ENCODE results near the gene ISL2.
"Not testable (repeated sequence)": the region's sequence is repeated elsewhere in the genome, so short reads cannot be mapped to it uniquely, and the experiment has no call there.

ISL2 gene

DNA sequence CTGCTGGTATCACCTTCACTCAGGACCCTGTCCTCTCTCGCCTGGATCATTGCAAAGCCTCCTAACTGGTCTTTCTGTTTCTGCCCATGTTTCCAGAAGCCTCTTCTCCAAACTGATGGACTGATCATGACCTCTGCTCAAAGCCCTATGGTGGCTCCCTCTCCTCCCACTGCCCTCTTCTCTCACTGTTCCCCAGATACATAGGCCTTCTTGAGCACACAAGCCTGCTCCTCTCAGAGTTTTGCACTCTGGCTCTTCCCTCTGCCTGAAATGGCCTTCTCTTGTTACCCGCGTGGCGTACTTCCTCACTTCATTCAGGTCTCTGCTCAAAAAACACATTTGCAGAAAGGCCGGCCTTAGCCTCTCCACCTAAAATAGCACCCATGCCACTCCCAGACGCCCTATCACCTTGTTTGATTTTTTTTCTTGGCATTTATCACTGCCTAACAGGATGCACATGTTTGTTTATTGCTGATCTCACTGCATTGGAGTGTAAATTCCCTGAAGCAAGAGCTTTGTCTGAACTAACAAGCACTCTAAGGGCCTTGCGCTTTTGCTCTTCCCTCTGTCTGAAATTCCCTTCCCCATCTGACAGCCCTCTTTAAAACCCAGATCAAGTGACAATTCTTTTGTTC lies 23.9 kb upstream of the ISL2 start:
- ChIA-PET CTCF (interaction anchor here (0.9 to 2.0 kb wide), 3 partner anchors 13 to 33 kb away, joined by 3 to 6 read pairs (median 4); no protein-coding TSS in a partner anchor), POLR2A (no interaction called here)
- TF ChIP-seq, protein P1, sequence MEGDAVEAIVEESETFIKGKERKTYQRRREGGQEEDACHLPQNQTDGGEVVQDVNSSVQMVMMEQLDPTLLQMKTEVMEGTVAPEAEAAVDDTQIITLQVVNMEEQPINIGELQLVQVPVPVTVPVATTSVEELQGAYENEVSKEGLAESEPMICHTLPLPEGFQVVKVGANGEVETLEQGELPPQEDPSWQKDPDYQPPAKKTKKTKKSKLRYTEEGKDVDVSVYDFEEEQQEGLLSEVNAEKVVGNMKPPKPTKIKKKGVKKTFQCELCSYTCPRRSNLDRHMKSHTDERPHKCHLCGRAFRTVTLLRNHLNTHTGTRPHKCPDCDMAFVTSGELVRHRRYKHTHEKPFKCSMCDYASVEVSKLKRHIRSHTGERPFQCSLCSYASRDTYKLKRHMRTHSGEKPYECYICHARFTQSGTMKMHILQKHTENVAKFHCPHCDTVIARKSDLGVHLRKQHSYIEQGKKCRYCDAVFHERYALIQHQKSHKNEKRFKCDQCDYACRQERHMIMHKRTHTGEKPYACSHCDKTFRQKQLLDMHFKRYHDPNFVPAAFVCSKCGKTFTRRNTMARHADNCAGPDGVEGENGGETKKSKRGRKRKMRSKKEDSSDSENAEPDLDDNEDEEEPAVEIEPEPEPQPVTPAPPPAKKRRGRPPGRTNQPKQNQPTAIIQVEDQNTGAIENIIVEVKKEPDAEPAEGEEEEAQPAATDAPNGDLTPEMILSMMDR (IDR thresholded peaks at IDR 0.05; ENCODE audit: control extremely low read depth, extremely low read depth, low read depth, missing control alignments): no peak
- DNase-seq (ENCODE audit: extremely low spot score): no peak

DNA sequence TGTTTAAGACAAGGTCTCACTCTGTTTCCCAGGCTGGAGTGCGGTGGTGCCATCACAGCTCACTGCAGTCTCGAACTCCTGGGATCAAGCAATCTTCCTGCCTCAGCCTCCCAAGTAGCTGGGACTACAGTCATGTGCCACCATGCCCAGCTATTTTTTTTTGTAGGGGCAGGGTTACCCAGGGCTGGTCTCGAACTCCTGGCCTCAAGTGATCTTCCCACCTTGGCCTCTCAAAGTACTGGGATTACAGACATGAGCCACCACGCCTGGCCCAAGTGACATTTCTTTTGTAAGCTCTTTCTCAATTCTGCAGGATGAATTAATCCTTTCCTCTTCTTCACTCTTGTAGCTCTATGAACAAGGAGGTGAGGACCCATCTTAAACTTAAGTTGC lies 23.4 kb upstream of the ISL2 start:
- CTCF ChIA-PET: interaction anchor here (0.9 to 2.0 kb wide), 3 partner anchors 13 to 32 kb away, joined by 3 to 6 read pairs (median 4); no protein-coding TSS in a partner anchor
- POLR2A ChIA-PET; DNase-seq (ENCODE audit: extremely low spot score): not testable (repeated sequence)

DNA sequence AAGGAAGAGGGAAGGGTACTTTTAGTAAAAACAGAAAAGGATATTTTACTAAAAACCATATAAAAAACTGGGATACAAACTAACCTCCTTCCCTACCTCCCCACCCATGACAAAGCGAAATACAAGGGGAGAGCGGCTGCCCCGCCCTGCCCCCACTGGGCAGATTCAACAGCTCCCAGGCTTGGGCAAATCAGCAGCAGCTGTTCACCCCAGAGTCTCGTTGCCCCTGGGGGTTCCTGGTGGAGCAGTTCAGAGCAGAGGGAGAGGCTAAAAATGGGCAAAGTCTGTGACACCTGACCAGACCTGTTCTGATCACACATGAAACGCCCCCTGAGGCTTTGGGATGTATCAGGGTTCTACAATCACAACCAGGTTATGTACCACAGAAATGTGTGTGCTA lies 22.8 kb upstream of the ISL2 start:
- CTCF ChIA-PET: interaction anchor here (0.9 to 2.0 kb wide), 3 partner anchors 14 to 31 kb away, joined by 3 to 6 read pairs (median 4); no protein-coding TSS in a partner anchor
- POLR2A ChIA-PET: no interaction called here
- TF ChIP-seq, protein P1 (IDR thresholded peaks at IDR 0.05; ENCODE audit: control extremely low read depth, extremely low read depth, low read depth, missing control alignments): no peak
- no peak for DNase-seq (ENCODE audit: extremely low spot score)

- ChIA-PET CTCF (interaction anchor here (1.6 kb wide), 1 partner anchor 10 kb away, joined by 7 read pairs; no protein-coding TSS in a partner anchor), POLR2A (interaction anchor here (0.5 kb wide), 1 partner anchor 721 kb away, joined by 3 read pairs; no protein-coding TSS in a partner anchor)
- DNase-seq (ENCODE audit: extremely low spot score): no peak
- TF ChIP-seq, protein P1 (IDR thresholded peaks at IDR 0.05; ENCODE audit: control extremely low read depth, extremely low read depth, low read depth, missing control alignments): no peak
Observed at GRCh38 chr15:76320012-76320411, 16.6 kb upstream of the ISL2 start.

DNA sequence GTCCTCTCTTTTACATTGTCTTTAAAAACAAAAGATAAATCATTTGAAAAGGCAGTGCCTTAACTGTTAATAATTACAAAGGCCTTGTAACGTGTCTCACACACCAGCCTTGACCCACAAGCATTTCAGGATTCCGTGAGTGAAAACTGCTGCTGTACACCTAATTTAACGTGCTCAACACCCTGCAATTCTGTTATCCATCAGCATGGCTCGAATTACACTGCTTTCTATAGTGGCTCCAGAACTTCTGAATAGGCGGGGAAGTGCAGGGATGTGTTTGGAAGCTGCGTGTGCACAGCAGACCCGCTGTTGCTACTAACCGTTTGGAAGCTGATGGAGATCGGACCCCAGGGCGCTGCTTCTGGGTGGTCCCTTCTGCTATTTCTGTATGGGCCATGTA lies 15.4 kb upstream of the ISL2 start:
- ChIA-PET POLR2A (no interaction called here), CTCF (interaction anchor here (0.7 kb wide), 1 partner anchor 23 kb away, joined by 3 read pairs; no protein-coding TSS in a partner anchor)
- TF ChIP-seq, protein P1 (IDR thresholded peaks at IDR 0.05; ENCODE audit: control extremely low read depth, extremely low read depth, low read depth, missing control alignments): no peak
- DNase-seq (ENCODE audit: extremely low spot score): no peak

- TF ChIP-seq, protein P1 (IDR thresholded peaks at IDR 0.05; ENCODE audit: control extremely low read depth, extremely low read depth, low read depth, missing control alignments): no peak
- ChIA-PET CTCF (interaction anchor here (0.7 kb wide), 1 partner anchor 23 kb away, joined by 3 read pairs; no protein-coding TSS in a partner anchor), POLR2A (no interaction called here)
- no peak for DNase-seq (ENCODE audit: extremely low spot score)
Observed at GRCh38 chr15:76321602-76322001, 15.0 kb upstream of the ISL2 start.

DNA sequence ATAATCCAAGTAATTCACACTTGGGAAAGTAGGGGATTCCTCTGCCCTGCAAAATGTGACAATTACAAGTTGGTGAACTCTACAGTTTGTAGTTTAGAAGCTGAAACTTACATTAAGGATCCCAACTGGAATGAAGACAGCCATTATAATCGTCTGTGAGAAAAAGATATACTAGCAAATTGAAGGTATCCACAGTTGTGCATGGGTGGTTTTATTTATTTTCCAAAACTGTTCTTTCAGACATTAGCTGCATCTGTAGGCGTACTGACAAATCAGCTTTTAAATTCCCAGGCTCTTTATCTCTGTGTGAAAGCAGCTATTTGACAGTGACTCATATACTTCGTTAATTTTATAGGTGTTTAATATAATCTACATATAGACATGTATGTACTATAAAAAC lies 12.5 kb upstream of the ISL2 start:
- DNase-seq (ENCODE audit: extremely low spot score): no peak
- CTCF ChIA-PET: interaction anchor here (0.9 to 2.5 kb wide), 2 partner anchors 9 to 12 kb away, joined by 5 to 10 read pairs; partner anchors contain the start of gene ISL2
- TF ChIP-seq, protein P1 (IDR thresholded peaks at IDR 0.05; ENCODE audit: control extremely low read depth, extremely low read depth, low read depth, missing control alignments): no peak
- POLR2A ChIA-PET: no interaction called here
